SK-N-SH (cell line): Measurements from ENCODE around the gene METTL9. TPM values are rescaled to one million over a fixed set of nuclear protein-coding genes. Genes with fewer than 3 reads are reported as not detected.

Source experiments
- CTCF ChIA-PET: fragments of 300-600, 350-600 bp; formaldehyde crosslinking; extraction: SDS; loops from one replicate; lab custom pipeline; 2021; lab: Yijun Ruan, JAX
- POLR2A ChIA-PET: fragments of 350-600 bp; sonication (Branson Sonifier 250); formaldehyde crosslinking; extraction: SDS; loops from one replicate; lab custom pipeline; 2020; ENCODE audit warnings: antibody characterized with exemption, inconsistent platforms; lab: Yijun Ruan, JAX
- DNase-seq: peaks from one replicate; pipeline ENCODE4 v3.0.0; 2012
- H2AFZ ChIP-seq: fragments of 200-600 bp; sonication (generic); 2 replicates; pipeline ENCODE4 v1.8.1; 2016; ENCODE audit warnings: antibody characterized with exemption, mild to moderate bottlenecking, low read depth
- H3F3A ChIP-seq: fragments of 200-600 bp; sonication (generic); replicated peaks from 2 replicates; pipeline ENCODE3; 2016; ENCODE audit warnings: antibody characterized with exemption, mild to moderate bottlenecking; ENCODE audit not compliant: insufficient read depth
- H3K27ac ChIP-seq, 2 experiments: fragments of 200-500 bp in 1 of 2; fragments of 200-600 bp in 1 of 2; sonication (Bioruptor generic) in 1 of 2; sonication (generic), shearing (Covaris generic) in 1 of 2; 2 replicates each; pipeline versions ENCODE4 v1.5.1 to v1.6.1; 2014 to 2016; ENCODE audit warnings: low read depth in 2 of 2, inconsistent platforms in 1 of 2, low read length in 1 of 2, mild to moderate bottlenecking in 1 of 2, mixed read lengths in 1 of 2
- H3K27me3 ChIP-seq: fragments of 200-600 bp; sonication (generic), shearing (Covaris generic); 2 replicates; pipeline ENCODE4 v1.6.1; 2016; ENCODE audit warnings: mixed run types; ENCODE audit not compliant: insufficient read depth
- H3K36me3 ChIP-seq, 2 experiments: fragments of 200-500 bp in 1 of 2; fragments of 200-600 bp in 1 of 2; sonication (Bioruptor generic) in 1 of 2; sonication (generic) in 1 of 2; replicated peaks in 1 of 2; 2 replicates each; pipeline versions ENCODE3 to v1.5.1; 2014 to 2016; ENCODE audit warnings: low read length in 1 of 2, mild to moderate bottlenecking in 1 of 2; ENCODE audit not compliant: insufficient read depth in 2 of 2, control insufficient read depth in 1 of 2
- H3K4me1 ChIP-seq, 2 experiments: fragments of 200-500 bp in 1 of 2; fragments of 200-600 bp in 1 of 2; sonication (Bioruptor generic) in 1 of 2; sonication (generic), shearing (Covaris generic) in 1 of 2; 2 replicates each; pipeline versions ENCODE4 v1.5.1 to v1.6.1; 2014 to 2016; ENCODE audit warnings: low read depth in 1 of 2, low read length in 1 of 2, mixed run types in 1 of 2; ENCODE audit not compliant: insufficient read depth in 2 of 2, control insufficient read depth in 1 of 2
- H3K4me2 ChIP-seq: fragments of 200-600 bp; sonication (generic), shearing (Covaris generic); 2 replicates; pipeline ENCODE4 v1.6.1; 2017; ENCODE audit warnings: mixed run types
- H3K4me3 ChIP-seq, 2 experiments: fragments of 200-500 bp in 1 of 2; fragments of 200-600 bp in 1 of 2; sonication (Bioruptor generic) in 1 of 2; sonication (generic), shearing (Covaris generic) in 1 of 2; 2 replicates each; pipeline versions ENCODE4 v1.5.1 to v1.8.1; 2014 to 2016; ENCODE audit warnings: low read depth in 2 of 2, inconsistent platforms in 1 of 2, low read length in 1 of 2, mild to moderate bottlenecking in 1 of 2, mixed read lengths in 1 of 2, moderate library complexity in 1 of 2
- H3K79me2 ChIP-seq: fragments of 200-600 bp; sonication (generic); 2 replicates; pipeline ENCODE4 v1.8.1; 2017; ENCODE audit warnings: mild to moderate bottlenecking; ENCODE audit not compliant: insufficient read depth
- H3K9ac ChIP-seq: fragments of 200-600 bp; sonication (generic); 2 replicates; pipeline ENCODE4 v1.6.1; 2017; ENCODE audit warnings: mixed run types
- H3K9me2 ChIP-seq: fragments of 200-600 bp; sonication (generic); 2 replicates; pipeline ENCODE4 v1.6.1; 2017; ENCODE audit warnings: mixed run types
- H3K9me3 ChIP-seq: fragments of 200-600 bp; sonication (generic); 2 replicates; pipeline ENCODE4 v1.6.1; 2017; ENCODE audit warnings: mixed run types, mild to moderate bottlenecking, moderate library complexity
- H4K20me1 ChIP-seq: fragments of 200-600 bp; sonication (generic); 2 replicates; pipeline ENCODE4 v1.6.1; 2017; ENCODE audit warnings: mild to moderate bottlenecking, mixed run types; ENCODE audit not compliant: insufficient read depth
- CHD2 ChIP-seq: fragments of 150-350 bp; IDR thresholded peaks from 2 replicates; pipeline ENCODE4 v1.6.1; 2018; ENCODE audit warnings: low read length; ENCODE audit not compliant: partially characterized antibody
- ELF1 ChIP-seq: IDR thresholded peaks from 2 replicates; pipeline ENCODE4 v1.4.0; 2012
- EP300 ChIP-seq, 2 experiments: IDR thresholded peaks; 2 replicates each; pipeline versions ENCODE4 v1.4.0 to v1.6.1; 2012; ENCODE audit warnings: borderline replicate concordance in 1 of 2, low read depth in 1 of 2, low read length in 1 of 2
- EZH2phosphoT487 ChIP-seq: fragments of 200-600 bp; sonication (generic); IDR thresholded peaks from 2 replicates; pipeline ENCODE4 v1.6.1; 2017; ENCODE audit warnings: low read depth, mixed run types, mild to moderate bottlenecking, antibody characterized with exemption, moderate library complexity, borderline replicate concordance
- FOSL2 ChIP-seq: IDR thresholded peaks from 2 replicates; pipeline ENCODE4 v1.4.0; 2012; ENCODE audit warnings: low read depth, mild to moderate bottlenecking, moderate library complexity, borderline replicate concordance
- MAX ChIP-seq: IDR thresholded peaks from 2 replicates; pipeline ENCODE4 v1.4.0; 2012; ENCODE audit warnings: low read depth
- MEF2A ChIP-seq: IDR thresholded peaks from 2 replicates; pipeline ENCODE4 v1.4.0; 2012; ENCODE audit warnings: low read depth, borderline replicate concordance
- MXI1 ChIP-seq: IDR thresholded peaks from 2 replicates; pipeline ENCODE4 v1.6.1; 2012; ENCODE audit warnings: mild to moderate bottlenecking, low read depth, low read length, improper control_type of control experiment
- NFIC ChIP-seq: IDR thresholded peaks from 2 replicates; pipeline ENCODE4 v1.4.0; 2012; ENCODE audit warnings: borderline replicate concordance
- RAD21 ChIP-seq: IDR thresholded peaks from 2 replicates; pipeline ENCODE4 v1.6.1; 2012; ENCODE audit warnings: mild to moderate bottlenecking, low read length
- RXRA ChIP-seq: IDR thresholded peaks from 2 replicates; pipeline ENCODE4 v1.4.0; 2012; ENCODE audit warnings: low read depth, mild to moderate bottlenecking, borderline replicate concordance
- SIN3A ChIP-seq: IDR thresholded peaks from 2 replicates; pipeline ENCODE4 v1.6.1; 2012; ENCODE audit warnings: low read depth, mild to moderate bottlenecking, low read length, moderate library complexity, borderline replicate concordance
- SMC3 ChIP-seq: IDR thresholded peaks from 2 replicates; pipeline ENCODE4 v1.6.1; 2012; ENCODE audit warnings: low read depth, low read length, improper control_type of control experiment
- TAF1 ChIP-seq: IDR thresholded peaks from 2 replicates; pipeline ENCODE4 v1.6.1; 2012; ENCODE audit warnings: low read depth, mild to moderate bottlenecking, low read length, moderate library complexity, borderline replicate concordance
- WGBS: methylation state at CpG from one replicate; pipeline ENCODE4 v1.1.6; 2017; ENCODE audit warnings: low lambda C conversion rate; 5-methylcytosine and 5-hydroxymethylcytosine counted together
- polyA plus RNA-seq, 3 experiments: library from polyadenylated mRNA; depleted of rRNA; stranded (reverse); fragments of >200 nt; gene quantifications; 2 replicates each; pipeline ENCODE4 v1.2.3, GENCODE V29; 2012
- TF ChIP-seq, protein P1 (sequence below): fragments of 150-350 bp; IDR thresholded peaks from 2 replicates; pipeline ENCODE4 v1.6.1; 2016; ENCODE audit warnings: mild to moderate bottlenecking, low read depth, low read length
- TF ChIP-seq, protein P2 (sequence below): IDR thresholded peaks from 2 replicates; pipeline ENCODE4 v1.6.1; 2012; ENCODE audit warnings: mild to moderate bottlenecking, low read depth, low read length, moderate library complexity
- TF ChIP-seq, protein P3 (sequence below): fragments of 150-350 bp; IDR thresholded peaks from 2 replicates; pipeline ENCODE4 v1.6.1; 2017; ENCODE audit warnings: antibody characterized with exemption, low read length, low read depth, borderline replicate concordance
- TF ChIP-seq, protein P4 (sequence below): IDR thresholded peaks from 2 replicates; pipeline ENCODE4 v1.4.0; 2012; ENCODE audit warnings: low read depth, borderline replicate concordance

METTL9 gene
- polyA plus RNA-seq, 1 of the 3 experiments (the other 2 are of a cell fraction) = 70.7 TPM

- CTCF ChIA-PET = interaction anchor here (0.9 to 3.3 kb wide), 3 partner anchors 9 to 46 kb away, joined by 3 to 11 read pairs (median 5); no protein-coding TSS in a partner anchor
- WGBS = 29% methylated on average over 2 of the region's 2 CpGs
These were observed 11.4 kb downstream of the METTL9 start for GRCh38 chr16:21610766-21611165.

More at GRCh38 chr16:21610766-21611165, 11.4 kb downstream of the METTL9 start:
- no peak for TF ChIP-seq SMC3
- no peak for TF ChIP-seq MEF2A
- no peak for TF ChIP-seq EP300 (IDR thresholded peaks at IDR 0.05; ENCODE audit: borderline replicate concordance in 1 of 2, low read depth in 1 of 2, low read length in 1 of 2)
- TF ChIP-seq, protein P1, sequence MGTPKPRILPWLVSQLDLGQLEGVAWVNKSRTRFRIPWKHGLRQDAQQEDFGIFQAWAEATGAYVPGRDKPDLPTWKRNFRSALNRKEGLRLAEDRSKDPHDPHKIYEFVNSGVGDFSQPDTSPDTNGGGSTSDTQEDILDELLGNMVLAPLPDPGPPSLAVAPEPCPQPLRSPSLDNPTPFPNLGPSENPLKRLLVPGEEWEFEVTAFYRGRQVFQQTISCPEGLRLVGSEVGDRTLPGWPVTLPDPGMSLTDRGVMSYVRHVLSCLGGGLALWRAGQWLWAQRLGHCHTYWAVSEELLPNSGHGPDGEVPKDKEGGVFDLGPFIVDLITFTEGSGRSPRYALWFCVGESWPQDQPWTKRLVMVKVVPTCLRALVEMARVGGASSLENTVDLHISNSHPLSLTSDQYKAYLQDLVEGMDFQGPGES = no peak
- TF ChIP-seq MAX = no peak
- no peak for TF ChIP-seq ELF1
- TF ChIP-seq, protein P2, sequence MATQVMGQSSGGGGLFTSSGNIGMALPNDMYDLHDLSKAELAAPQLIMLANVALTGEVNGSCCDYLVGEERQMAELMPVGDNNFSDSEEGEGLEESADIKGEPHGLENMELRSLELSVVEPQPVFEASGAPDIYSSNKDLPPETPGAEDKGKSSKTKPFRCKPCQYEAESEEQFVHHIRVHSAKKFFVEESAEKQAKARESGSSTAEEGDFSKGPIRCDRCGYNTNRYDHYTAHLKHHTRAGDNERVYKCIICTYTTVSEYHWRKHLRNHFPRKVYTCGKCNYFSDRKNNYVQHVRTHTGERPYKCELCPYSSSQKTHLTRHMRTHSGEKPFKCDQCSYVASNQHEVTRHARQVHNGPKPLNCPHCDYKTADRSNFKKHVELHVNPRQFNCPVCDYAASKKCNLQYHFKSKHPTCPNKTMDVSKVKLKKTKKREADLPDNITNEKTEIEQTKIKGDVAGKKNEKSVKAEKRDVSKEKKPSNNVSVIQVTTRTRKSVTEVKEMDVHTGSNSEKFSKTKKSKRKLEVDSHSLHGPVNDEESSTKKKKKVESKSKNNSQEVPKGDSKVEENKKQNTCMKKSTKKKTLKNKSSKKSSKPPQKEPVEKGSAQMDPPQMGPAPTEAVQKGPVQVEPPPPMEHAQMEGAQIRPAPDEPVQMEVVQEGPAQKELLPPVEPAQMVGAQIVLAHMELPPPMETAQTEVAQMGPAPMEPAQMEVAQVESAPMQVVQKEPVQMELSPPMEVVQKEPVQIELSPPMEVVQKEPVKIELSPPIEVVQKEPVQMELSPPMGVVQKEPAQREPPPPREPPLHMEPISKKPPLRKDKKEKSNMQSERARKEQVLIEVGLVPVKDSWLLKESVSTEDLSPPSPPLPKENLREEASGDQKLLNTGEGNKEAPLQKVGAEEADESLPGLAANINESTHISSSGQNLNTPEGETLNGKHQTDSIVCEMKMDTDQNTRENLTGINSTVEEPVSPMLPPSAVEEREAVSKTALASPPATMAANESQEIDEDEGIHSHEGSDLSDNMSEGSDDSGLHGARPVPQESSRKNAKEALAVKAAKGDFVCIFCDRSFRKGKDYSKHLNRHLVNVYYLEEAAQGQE = no peak
- no peak for TF ChIP-seq MXI1
- TF ChIP-seq NFIC = no peak
- TF ChIP-seq FOSL2 = no peak
- TF ChIP-seq, protein P3, sequence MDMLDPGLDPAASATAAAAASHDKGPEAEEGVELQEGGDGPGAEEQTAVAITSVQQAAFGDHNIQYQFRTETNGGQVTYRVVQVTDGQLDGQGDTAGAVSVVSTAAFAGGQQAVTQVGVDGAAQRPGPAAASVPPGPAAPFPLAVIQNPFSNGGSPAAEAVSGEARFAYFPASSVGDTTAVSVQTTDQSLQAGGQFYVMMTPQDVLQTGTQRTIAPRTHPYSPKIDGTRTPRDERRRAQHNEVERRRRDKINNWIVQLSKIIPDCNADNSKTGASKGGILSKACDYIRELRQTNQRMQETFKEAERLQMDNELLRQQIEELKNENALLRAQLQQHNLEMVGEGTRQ = no peak
- no peak for TF ChIP-seq CHD2
- TF ChIP-seq SIN3A = no peak
- TF ChIP-seq, protein P4, sequence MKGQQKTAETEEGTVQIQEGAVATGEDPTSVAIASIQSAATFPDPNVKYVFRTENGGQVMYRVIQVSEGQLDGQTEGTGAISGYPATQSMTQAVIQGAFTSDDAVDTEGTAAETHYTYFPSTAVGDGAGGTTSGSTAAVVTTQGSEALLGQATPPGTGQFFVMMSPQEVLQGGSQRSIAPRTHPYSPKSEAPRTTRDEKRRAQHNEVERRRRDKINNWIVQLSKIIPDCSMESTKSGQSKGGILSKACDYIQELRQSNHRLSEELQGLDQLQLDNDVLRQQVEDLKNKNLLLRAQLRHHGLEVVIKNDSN = no peak
- no peak for TF ChIP-seq EZH2phosphoT487
- TF ChIP-seq RAD21 = no peak
- TF ChIP-seq TAF1 = no peak
- no peak for TF ChIP-seq RXRA
- Histone ChIP-seq H3F3A (peaks cover 12% of the 10 kb centered on the region), H3K4me3 (no peak overlapping the region), H3K27me3 (no peaks in the 10 kb centered on the region), H3K36me3 (peaks cover 3 to 4% of the 10 kb centered on the region in 2 experiments), H3K27ac (no peak overlapping the region), H3K9me3 (no peaks in the 10 kb centered on the region), H3K4me2 (no peak overlapping the region), H3K79me2 (peaks cover 100% of the 10 kb centered on the region), H4K20me1 (peaks cover 74% of the 10 kb centered on the region), H3K9me2 (no peaks in the 10 kb centered on the region), H3K4me1 (peaks cover 19 to 29% of the 10 kb centered on the region in 2 experiments), H3K9ac (no peak overlapping the region), H2AFZ (no peak overlapping the region)
- DNase-seq = no peak
- POLR2A ChIA-PET = no interaction called here
